ENCODE results near the gene SOX13.

DNA sequence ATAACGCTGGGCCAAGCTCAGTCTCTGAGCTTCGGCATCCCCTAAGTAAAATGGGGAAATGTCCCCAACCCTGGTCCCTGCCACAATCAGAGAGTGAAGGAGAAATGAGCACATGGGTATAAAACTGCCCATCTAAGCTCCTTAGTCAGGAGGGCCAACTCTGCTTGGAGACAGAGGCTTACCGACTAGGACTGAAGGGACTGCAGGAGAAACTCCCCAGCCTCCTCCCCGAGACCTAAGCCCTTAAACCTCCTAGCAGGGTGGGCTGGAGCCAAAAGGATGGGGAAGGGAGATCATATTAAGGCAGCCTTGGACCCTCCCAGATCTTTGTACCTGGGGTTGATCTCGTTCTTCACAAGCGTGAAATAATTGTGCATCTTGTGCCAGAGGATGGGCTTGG is 73.4 kb downstream of the SOX13 start:
- TF ChIP-seq, protein P1, sequence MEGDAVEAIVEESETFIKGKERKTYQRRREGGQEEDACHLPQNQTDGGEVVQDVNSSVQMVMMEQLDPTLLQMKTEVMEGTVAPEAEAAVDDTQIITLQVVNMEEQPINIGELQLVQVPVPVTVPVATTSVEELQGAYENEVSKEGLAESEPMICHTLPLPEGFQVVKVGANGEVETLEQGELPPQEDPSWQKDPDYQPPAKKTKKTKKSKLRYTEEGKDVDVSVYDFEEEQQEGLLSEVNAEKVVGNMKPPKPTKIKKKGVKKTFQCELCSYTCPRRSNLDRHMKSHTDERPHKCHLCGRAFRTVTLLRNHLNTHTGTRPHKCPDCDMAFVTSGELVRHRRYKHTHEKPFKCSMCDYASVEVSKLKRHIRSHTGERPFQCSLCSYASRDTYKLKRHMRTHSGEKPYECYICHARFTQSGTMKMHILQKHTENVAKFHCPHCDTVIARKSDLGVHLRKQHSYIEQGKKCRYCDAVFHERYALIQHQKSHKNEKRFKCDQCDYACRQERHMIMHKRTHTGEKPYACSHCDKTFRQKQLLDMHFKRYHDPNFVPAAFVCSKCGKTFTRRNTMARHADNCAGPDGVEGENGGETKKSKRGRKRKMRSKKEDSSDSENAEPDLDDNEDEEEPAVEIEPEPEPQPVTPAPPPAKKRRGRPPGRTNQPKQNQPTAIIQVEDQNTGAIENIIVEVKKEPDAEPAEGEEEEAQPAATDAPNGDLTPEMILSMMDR (IDR thresholded peaks at IDR 0.05), result no peak
- TF ChIP-seq TCF7L2 (IDR thresholded peaks at IDR 0.05; ENCODE audit: low read depth, low read length), result no peak
- TF ChIP-seq SIN3A (IDR thresholded peaks at IDR 0.05; ENCODE audit: borderline replicate concordance, insufficient read depth, low read depth, low read length), result no peak
- TF ChIP-seq, protein P2, sequence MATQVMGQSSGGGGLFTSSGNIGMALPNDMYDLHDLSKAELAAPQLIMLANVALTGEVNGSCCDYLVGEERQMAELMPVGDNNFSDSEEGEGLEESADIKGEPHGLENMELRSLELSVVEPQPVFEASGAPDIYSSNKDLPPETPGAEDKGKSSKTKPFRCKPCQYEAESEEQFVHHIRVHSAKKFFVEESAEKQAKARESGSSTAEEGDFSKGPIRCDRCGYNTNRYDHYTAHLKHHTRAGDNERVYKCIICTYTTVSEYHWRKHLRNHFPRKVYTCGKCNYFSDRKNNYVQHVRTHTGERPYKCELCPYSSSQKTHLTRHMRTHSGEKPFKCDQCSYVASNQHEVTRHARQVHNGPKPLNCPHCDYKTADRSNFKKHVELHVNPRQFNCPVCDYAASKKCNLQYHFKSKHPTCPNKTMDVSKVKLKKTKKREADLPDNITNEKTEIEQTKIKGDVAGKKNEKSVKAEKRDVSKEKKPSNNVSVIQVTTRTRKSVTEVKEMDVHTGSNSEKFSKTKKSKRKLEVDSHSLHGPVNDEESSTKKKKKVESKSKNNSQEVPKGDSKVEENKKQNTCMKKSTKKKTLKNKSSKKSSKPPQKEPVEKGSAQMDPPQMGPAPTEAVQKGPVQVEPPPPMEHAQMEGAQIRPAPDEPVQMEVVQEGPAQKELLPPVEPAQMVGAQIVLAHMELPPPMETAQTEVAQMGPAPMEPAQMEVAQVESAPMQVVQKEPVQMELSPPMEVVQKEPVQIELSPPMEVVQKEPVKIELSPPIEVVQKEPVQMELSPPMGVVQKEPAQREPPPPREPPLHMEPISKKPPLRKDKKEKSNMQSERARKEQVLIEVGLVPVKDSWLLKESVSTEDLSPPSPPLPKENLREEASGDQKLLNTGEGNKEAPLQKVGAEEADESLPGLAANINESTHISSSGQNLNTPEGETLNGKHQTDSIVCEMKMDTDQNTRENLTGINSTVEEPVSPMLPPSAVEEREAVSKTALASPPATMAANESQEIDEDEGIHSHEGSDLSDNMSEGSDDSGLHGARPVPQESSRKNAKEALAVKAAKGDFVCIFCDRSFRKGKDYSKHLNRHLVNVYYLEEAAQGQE (IDR thresholded peaks at IDR 0.05; ENCODE audit: insufficient read depth in 1 of 2, low read depth in 2 of 2, low read length in 1 of 2), result no peak
- TF ChIP-seq POLR2AphosphoS5 (IDR thresholded peaks at IDR 0.05; ENCODE audit: low read depth, low read length), result no peak

Measured in Panc1 (cell line).